ENCODE measurements around the gene CD63. TPM values are rescaled to one million over a fixed set of nuclear protein-coding genes. Genes with fewer than 3 reads are reported as not detected.

CD63 gene
- total and polyA plus RNA-seq, 2 donors (not counting 1 experiment from before 2014, with no cell fraction given): 2,890 to 3,424 TPM

DNA sequence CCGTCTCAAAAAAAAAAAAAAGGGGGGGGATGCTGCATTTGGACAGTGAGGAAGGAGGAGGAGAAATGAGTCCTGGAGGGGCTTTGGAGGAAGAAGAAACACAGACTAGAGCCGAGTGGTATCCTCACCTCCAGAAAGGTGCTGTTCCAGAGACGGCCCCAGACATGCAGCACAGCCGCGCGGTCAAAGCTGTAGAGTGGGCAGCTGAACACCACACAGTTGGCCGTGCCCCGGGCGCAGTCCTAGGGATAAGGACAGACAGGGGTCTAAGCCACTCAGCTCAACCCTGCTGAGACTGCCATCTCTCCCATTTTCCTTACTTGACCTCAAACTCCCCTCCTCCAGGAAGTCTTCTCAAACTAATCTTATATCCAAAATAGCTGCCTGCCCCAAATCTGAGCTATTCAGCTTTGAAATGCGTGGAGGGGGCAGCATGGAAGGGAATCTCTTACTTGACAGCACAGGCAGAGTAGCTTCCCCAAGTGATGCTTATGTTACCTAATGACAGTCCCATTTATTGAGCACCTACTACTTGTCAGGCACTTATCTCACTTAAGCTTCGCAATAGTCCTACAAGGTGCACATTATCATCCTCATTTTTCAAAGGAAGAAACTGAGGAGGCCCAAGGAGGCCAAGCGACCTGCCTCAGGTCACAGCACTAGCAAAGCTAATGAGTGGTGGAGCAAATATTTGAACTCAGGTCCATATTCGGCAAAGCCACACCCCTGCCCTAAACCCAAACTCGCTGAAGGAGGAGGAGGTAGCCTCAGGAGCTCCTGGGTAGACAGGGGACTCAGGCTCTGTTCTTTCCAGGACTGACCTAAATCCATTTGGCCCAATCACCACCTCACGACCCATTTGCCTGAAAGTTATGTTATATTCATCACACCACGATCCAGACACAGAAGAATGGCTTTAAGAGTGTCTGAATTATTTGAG lies 39.8 kb downstream of the CD63 start:
- DNase-seq (ENCODE audit: low read depth in 2 of 2): no peak
- Histone ChIP-seq H2AFZ (ENCODE audit: low read length) (no peak overlapping the region), H3K27ac (ENCODE audit: insufficient read depth, low read length) (no peak overlapping the region), H3K4me2 (ENCODE audit: extremely low read depth, insufficient read depth, low read length) (no peak overlapping the region), H3K9me3 (ENCODE audit: control insufficient read depth, insufficient read depth, low read depth, low read length) (no peaks in the 10 kb centered on the region), H3K4me1 (ENCODE audit: control insufficient read depth, extremely low read depth, insufficient read depth, low read length) (no peaks in the 10 kb centered on the region), H3K9ac (ENCODE audit: insufficient read depth, low read length) (no peak overlapping the region), H3K36me3 (ENCODE audit: control insufficient read depth, insufficient read depth, low read length) (peaks cover 7% of the 10 kb centered on the region), H3K4me3 (replicated peaks in 1 of 4; ENCODE audit: control extremely low read depth in 1 of 4, insufficient read depth in 1 of 4, low read depth in 3 of 4, low read length in 4 of 4) (no peak overlapping the region), H3K79me2 (ENCODE audit: control insufficient read depth, insufficient read depth, low read length) (no peaks in the 10 kb centered on the region), H4K20me1 (ENCODE audit: control insufficient read depth, extremely low read depth, insufficient read depth, low read length) (no peaks in the 10 kb centered on the region), H3K27me3 (ENCODE audit: control insufficient read depth, insufficient read depth, low read length) (no peaks in the 10 kb centered on the region)
- TF ChIP-seq, protein P1, sequence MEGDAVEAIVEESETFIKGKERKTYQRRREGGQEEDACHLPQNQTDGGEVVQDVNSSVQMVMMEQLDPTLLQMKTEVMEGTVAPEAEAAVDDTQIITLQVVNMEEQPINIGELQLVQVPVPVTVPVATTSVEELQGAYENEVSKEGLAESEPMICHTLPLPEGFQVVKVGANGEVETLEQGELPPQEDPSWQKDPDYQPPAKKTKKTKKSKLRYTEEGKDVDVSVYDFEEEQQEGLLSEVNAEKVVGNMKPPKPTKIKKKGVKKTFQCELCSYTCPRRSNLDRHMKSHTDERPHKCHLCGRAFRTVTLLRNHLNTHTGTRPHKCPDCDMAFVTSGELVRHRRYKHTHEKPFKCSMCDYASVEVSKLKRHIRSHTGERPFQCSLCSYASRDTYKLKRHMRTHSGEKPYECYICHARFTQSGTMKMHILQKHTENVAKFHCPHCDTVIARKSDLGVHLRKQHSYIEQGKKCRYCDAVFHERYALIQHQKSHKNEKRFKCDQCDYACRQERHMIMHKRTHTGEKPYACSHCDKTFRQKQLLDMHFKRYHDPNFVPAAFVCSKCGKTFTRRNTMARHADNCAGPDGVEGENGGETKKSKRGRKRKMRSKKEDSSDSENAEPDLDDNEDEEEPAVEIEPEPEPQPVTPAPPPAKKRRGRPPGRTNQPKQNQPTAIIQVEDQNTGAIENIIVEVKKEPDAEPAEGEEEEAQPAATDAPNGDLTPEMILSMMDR (conservative IDR thresholded peaks at IDR 0.05 in 1 of 2, IDR thresholded peaks at IDR 0.05 in 1 of 2; ENCODE audit: low read depth in 1 of 2, low read length in 2 of 2): no peak
- TF ChIP-seq EZH2 (IDR thresholded peaks at IDR 0.05; ENCODE audit: low read length, missing control alignments): no peak

DNA sequence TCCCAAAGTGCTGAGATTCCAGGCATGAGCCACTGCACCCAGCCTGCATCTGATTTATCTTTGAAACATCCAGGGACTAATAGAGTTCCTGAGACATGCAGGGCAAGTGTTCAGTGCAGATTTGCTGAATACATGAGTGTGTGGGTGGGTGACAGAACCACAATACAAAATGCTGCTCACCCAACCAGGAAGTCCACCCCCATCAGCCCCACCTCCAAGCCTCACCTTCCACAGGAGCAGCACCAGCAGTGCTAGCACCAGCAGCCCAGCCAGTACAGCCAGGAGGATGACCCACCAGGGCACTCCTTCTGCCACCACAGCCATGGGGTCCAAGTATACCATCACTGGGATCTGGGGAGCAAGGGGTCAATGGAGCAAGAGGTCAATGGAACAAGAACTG lies 41.1 kb downstream of the CD63 start:
- Histone ChIP-seq H3K36me3 (ENCODE audit: control insufficient read depth, insufficient read depth, low read length) (peaks cover 2% of the 10 kb centered on the region), H3K27me3 (ENCODE audit: control insufficient read depth, insufficient read depth, low read length) (no peaks in the 10 kb centered on the region), H3K9me3 (ENCODE audit: control insufficient read depth, insufficient read depth, low read depth, low read length) (no peaks in the 10 kb centered on the region), H3K79me2 (ENCODE audit: control insufficient read depth, insufficient read depth, low read length) (no peaks in the 10 kb centered on the region), H3K27ac (ENCODE audit: insufficient read depth, low read length) (no peak overlapping the region), H2AFZ (ENCODE audit: low read length) (no peak overlapping the region), H3K9ac (ENCODE audit: insufficient read depth, low read length) (no peak overlapping the region), H3K4me2 (ENCODE audit: extremely low read depth, insufficient read depth, low read length) (no peak overlapping the region), H3K4me3 (replicated peaks in 1 of 4; ENCODE audit: control extremely low read depth in 1 of 4, insufficient read depth in 1 of 4, low read depth in 3 of 4, low read length in 4 of 4) (no peak overlapping the region), H4K20me1 (ENCODE audit: control insufficient read depth, extremely low read depth, insufficient read depth, low read length) (no peaks in the 10 kb centered on the region), H3K4me1 (ENCODE audit: control insufficient read depth, extremely low read depth, insufficient read depth, low read length) (no peaks in the 10 kb centered on the region)
- TF ChIP-seq, protein P1 (conservative IDR thresholded peaks at IDR 0.05 in 1 of 2, IDR thresholded peaks at IDR 0.05 in 1 of 2; ENCODE audit: low read depth in 1 of 2, low read length in 2 of 2): no peak
- no peak for TF ChIP-seq EZH2 (IDR thresholded peaks at IDR 0.05; ENCODE audit: low read length, missing control alignments)
- DNase-seq (ENCODE audit: low read depth in 2 of 2): peak in 1 of 2 donors; percentile 24

DNA sequence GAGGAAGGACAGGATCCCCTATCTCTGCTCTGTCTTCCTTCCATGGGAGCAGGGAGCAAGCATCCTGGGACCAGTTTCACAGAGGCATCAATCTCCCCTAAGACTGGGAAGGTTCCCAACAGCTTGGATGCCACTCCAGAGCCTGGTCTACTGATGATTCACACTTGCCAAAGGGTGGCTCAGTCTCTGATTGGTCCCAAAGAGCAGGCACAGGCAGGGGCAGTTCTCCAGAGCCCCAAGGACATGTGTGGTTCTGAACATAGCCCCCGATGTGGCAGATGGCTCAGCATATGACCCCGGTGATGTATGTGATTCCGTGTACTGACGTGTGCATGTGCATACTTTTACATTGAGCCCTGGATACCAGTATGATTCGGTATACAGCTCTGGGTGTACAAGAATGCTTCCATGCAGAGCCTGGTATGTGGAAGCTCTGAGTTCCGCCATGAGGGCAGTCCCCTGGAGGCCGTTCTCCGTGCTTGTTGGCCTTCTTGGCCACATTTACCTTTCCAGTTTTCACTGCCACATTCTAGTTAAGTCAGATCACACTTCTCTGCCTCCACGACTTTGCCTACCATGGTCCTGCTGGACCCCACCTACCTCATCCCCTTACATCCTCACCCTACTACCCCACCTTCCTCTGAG lies 42.3 kb downstream of the CD63 start:
- Histone ChIP-seq H3K27me3 (ENCODE audit: control insufficient read depth, insufficient read depth, low read length) (no peaks in the 10 kb centered on the region), H3K4me1 (ENCODE audit: control insufficient read depth, extremely low read depth, insufficient read depth, low read length) (no peaks in the 10 kb centered on the region), H3K79me2 (ENCODE audit: control insufficient read depth, insufficient read depth, low read length) (no peaks in the 10 kb centered on the region), H3K36me3 (ENCODE audit: control insufficient read depth, insufficient read depth, low read length) (peaks cover 2% of the 10 kb centered on the region), H2AFZ (ENCODE audit: low read length) (no peak overlapping the region), H3K27ac (ENCODE audit: insufficient read depth, low read length) (no peak overlapping the region), H3K9ac (ENCODE audit: insufficient read depth, low read length) (no peak overlapping the region), H4K20me1 (ENCODE audit: control insufficient read depth, extremely low read depth, insufficient read depth, low read length) (no peaks in the 10 kb centered on the region), H3K4me3 (replicated peaks in 1 of 4; ENCODE audit: control extremely low read depth in 1 of 4, insufficient read depth in 1 of 4, low read depth in 3 of 4, low read length in 4 of 4) (no peak overlapping the region), H3K9me3 (ENCODE audit: control insufficient read depth, insufficient read depth, low read depth, low read length) (no peaks in the 10 kb centered on the region), H3K4me2 (ENCODE audit: extremely low read depth, insufficient read depth, low read length) (no peak overlapping the region)
- no peak for TF ChIP-seq EZH2 (IDR thresholded peaks at IDR 0.05; ENCODE audit: low read length, missing control alignments)
- TF ChIP-seq, protein P1 (conservative IDR thresholded peaks at IDR 0.05 in 1 of 2, IDR thresholded peaks at IDR 0.05 in 1 of 2; ENCODE audit: low read depth in 1 of 2, low read length in 2 of 2): no peak
- no peak for DNase-seq (ENCODE audit: low read depth in 2 of 2)
